Lung (tissue), 12 donors: ENCODE measurements around the gene IL21R. TPM values are rescaled to one million over a fixed set of nuclear protein-coding genes. Genes with fewer than 3 reads are reported as not detected.

Source experiments
- ATAC-seq: fragments of 200-7000 bp; cut with Tn5 transposase; one replicate; pipeline ENCODE4 v1.9.1; 2020; ENCODE audit warnings: moderate number of reproducible peaks; ENCODE audit not compliant: insufficient read depth, low FRiP score
- DNase-seq, 3 donors: peaks; one replicate each; pipeline ENCODE4 v3.0.0-alpha.2; 2013 to 2017
- H3K27ac ChIP-seq, 2 donors: one replicate each; pipeline ENCODE4 v1.5.1; 2013; ENCODE audit warnings: mild to moderate bottlenecking in 2 of 2, moderate library complexity in 2 of 2, control low read depth in 1 of 2, inconsistent platforms in 1 of 2, low read depth in 1 of 2, low read length in 1 of 2
- H3K27me3 ChIP-seq, 3 donors: one replicate each; pipeline ENCODE4 v1.5.1; 2013; ENCODE audit warnings: low read length in 2 of 3; ENCODE audit not compliant: control insufficient read depth in 3 of 3, insufficient read depth in 3 of 3
- H3K36me3 ChIP-seq, 4 donors: one replicate each; pipeline ENCODE4 v1.5.1; 2013; ENCODE audit warnings: low read length in 4 of 4, mild to moderate bottlenecking in 1 of 4, moderate library complexity in 1 of 4; ENCODE audit not compliant: control insufficient read depth in 4 of 4, insufficient read depth in 4 of 4
- H3K4me1 ChIP-seq, 5 donors: one replicate each; pipeline ENCODE4 v1.5.1; 2013; ENCODE audit warnings: low read length in 5 of 5, mild to moderate bottlenecking in 2 of 5, moderate library complexity in 1 of 5; ENCODE audit not compliant: control insufficient read depth in 5 of 5, insufficient read depth in 5 of 5
- H3K4me3 ChIP-seq: one replicate; pipeline ENCODE4 v1.5.1; 2013; ENCODE audit warnings: mild to moderate bottlenecking, control low read depth, moderate library complexity
- H3K9ac ChIP-seq, 2 donors: one replicate each; pipeline ENCODE4 v1.5.1; 2013; ENCODE audit warnings: low read length in 2 of 2, control low read depth in 1 of 2; ENCODE audit not compliant: insufficient read depth in 1 of 2
- H3K9me3 ChIP-seq, 4 donors: one replicate each; pipeline ENCODE4 v1.5.1; 2013; ENCODE audit warnings: low read length in 3 of 4, mild to moderate bottlenecking in 1 of 4, moderate library complexity in 1 of 4; ENCODE audit not compliant: control insufficient read depth in 4 of 4, insufficient read depth in 3 of 4
- WGBS, 2 donors: extraction: QIAGEN DNeasy Blood & Tissue Kit; methylation state at CpG; one replicate each; pipeline ENCODE4 v1.1.7; 2013; 5-methylcytosine and 5-hydroxymethylcytosine counted together
- polyA plus RNA-seq, 2 donors: library from polyadenylated mRNA; stranded (reverse); fragments of 200-250 nt; gene quantifications; one replicate each; pipeline ENCODE4 v1.2.1, GENCODE V29; 2013
- total RNA-seq, 2 donors: library from RNA; depleted of rRNA in 1 of 2; stranded (reverse); fragments of >200 nt in 1 of 2; gene quantifications; one replicate each; pipeline ENCODE4 v1.2.1, GENCODE V29; 2014 to 2021
- TF ChIP-seq, protein P1 (sequence below): IDR thresholded peaks from 2 replicates; pipeline ENCODE4 v1.5.1; 2012; ENCODE audit warnings: mild to moderate bottlenecking; ENCODE audit errors: control extremely low read depth, extremely low read depth
- donor health status: control.
- donor health status: control.
- donor health status: Bipolar disorder and iron deficiency.
- donor health status: healthy.
- donor health status: DM: yes; HTN: yes; CAD: no.

Gene IL21R
- total and polyA plus RNA-seq, 4 donors, result 1.0 to 6.3 (median 4.0) TPM

DNA sequence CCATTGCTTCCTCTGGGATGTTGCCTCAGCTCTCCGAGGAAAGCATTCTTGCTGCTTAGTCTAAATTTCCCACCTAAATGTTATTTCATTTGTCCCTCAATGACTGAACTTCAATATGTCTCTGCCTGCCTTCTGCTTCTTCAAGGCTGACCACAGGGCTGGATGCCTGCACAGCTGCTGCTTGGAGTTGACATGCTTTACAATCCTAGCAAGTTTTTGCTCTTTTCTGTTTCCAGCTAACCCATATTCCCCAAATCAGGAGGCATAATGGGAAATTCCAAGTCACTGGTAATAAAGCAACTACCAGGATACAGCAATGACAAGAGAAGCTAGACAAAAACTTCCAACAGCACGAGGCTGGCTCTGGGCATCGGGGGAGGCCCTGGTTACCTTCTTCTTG is 98.8 kb downstream of the IL21R start:
- no peak overlapping the region for H3K9ac ChIP-seq
- H3K9me3 ChIP-seq, result no peaks in the 10 kb centered on the region
- H3K27me3 ChIP-seq, result no peaks in the 10 kb centered on the region
- TF ChIP-seq, protein P1, sequence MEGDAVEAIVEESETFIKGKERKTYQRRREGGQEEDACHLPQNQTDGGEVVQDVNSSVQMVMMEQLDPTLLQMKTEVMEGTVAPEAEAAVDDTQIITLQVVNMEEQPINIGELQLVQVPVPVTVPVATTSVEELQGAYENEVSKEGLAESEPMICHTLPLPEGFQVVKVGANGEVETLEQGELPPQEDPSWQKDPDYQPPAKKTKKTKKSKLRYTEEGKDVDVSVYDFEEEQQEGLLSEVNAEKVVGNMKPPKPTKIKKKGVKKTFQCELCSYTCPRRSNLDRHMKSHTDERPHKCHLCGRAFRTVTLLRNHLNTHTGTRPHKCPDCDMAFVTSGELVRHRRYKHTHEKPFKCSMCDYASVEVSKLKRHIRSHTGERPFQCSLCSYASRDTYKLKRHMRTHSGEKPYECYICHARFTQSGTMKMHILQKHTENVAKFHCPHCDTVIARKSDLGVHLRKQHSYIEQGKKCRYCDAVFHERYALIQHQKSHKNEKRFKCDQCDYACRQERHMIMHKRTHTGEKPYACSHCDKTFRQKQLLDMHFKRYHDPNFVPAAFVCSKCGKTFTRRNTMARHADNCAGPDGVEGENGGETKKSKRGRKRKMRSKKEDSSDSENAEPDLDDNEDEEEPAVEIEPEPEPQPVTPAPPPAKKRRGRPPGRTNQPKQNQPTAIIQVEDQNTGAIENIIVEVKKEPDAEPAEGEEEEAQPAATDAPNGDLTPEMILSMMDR, result no peak
- 94 to 98% methylated on average over 3 of the region's 3 CpGs for WGBS, 2 donors
- DNase-seq (no peak), ATAC-seq (no peak)
- no peak overlapping the region for H3K4me3 ChIP-seq
- no peak overlapping the region for H3K27ac ChIP-seq
- peaks cover 0 to 41% (median 3%) of the 10 kb centered on the region in 5 donors for H3K4me1 ChIP-seq
- peaks cover 60 to 77% (median 70%) of the 10 kb centered on the region in 4 donors for H3K36me3 ChIP-seq

Other genes starting within 250 kb of the IL21R start
- 1 to 10 TPM; 4.6 to 7.0 TPM for gene KDM8, start 198.6 kb upstream of the IL21R start, total RNA-seq
- 1 to 10 TPM; 2.6 to 4.8 TPM for gene KDM8, start 198.6 kb upstream of the IL21R start, polyA plus RNA-seq
- 10 to 100 TPM; 37.4 to 59.1 TPM for gene NSMCE1, start 133.4 kb upstream of the IL21R start, total RNA-seq
- gene NSMCE1, start 133.4 kb upstream of the IL21R start, polyA plus RNA-seq, result 10 to 100 TPM; 55.4 to 75.4 TPM
- 100 to 1,000 TPM in 1 of 2 donors, 10 to 100 TPM in 1; 79.8 to 148 TPM for gene IL4R, start 88.2 kb upstream of the IL21R start, total RNA-seq
- 100 to 1,000 TPM in 1 of 2 donors, 10 to 100 TPM in 1; 61.3 to 175 TPM for gene IL4R, start 88.2 kb upstream of the IL21R start, polyA plus RNA-seq
- 10 to 100 TPM; 71.1 to 84.0 TPM for gene GTF3C1, start 147.7 kb downstream of the IL21R start, total RNA-seq
- 10 to 100 TPM; 33.5 to 63.9 TPM for gene GTF3C1, start 147.7 kb downstream of the IL21R start, polyA plus RNA-seq
- gene KATNIP, start 148.0 kb downstream of the IL21R start, total RNA-seq, result 10 to 100 TPM; 35.1 to 46.4 TPM
- gene KATNIP, start 148.0 kb downstream of the IL21R start, polyA plus RNA-seq, result 10 to 100 TPM in 1 of 2 donors, 1 to 10 TPM in 1; 9.7 to 13.5 TPM